Nephron progenitor cell (in vitro differentiated cells): ENCODE results near the gene GTF3C5.
"Not testable (repeated sequence)": the region's sequence is repeated elsewhere in the genome, so short reads cannot be mapped to it uniquely, and the experiment has no call there.

Experiments
- DNase-seq: peaks from one replicate; pipeline ENCODE4 v3.0.0; 2021
- H3K27ac Mint-ChIP-seq: 2 replicates; pipeline ENCODE4 v1.8.0; 2021; ENCODE audit warnings: mild to moderate bottlenecking, moderate library complexity, mixed read lengths
- H3K27me3 Mint-ChIP-seq: 2 replicates; pipeline ENCODE4 v1.8.0; 2021; ENCODE audit warnings: mild to moderate bottlenecking, low read depth, mixed read lengths; ENCODE audit not compliant: poor library complexity
- H3K36me3 Mint-ChIP-seq: 2 replicates; pipeline ENCODE4 v1.8.0; 2021; ENCODE audit warnings: low read depth, mixed read lengths
- H3K4me1 Mint-ChIP-seq: 2 replicates; pipeline ENCODE4 v1.8.0; 2021; ENCODE audit warnings: mixed read lengths
- H3K4me3 Mint-ChIP-seq: 2 replicates; pipeline ENCODE4 v1.8.0; 2021; ENCODE audit warnings: mild to moderate bottlenecking, moderate library complexity, mixed read lengths
- H3K9me3 Mint-ChIP-seq: 2 replicates; pipeline ENCODE4 v1.8.0; 2021; ENCODE audit warnings: mild to moderate bottlenecking, moderate library complexity, mixed read lengths
- CTCF ChIP-seq: fragments of 200-600 bp; sonication (generic); IDR thresholded peaks from 2 replicates; pipeline ENCODE4 v1.5.0; 2021; ENCODE audit warnings: antibody characterized with exemption

GTF3C5 gene

GRCh38 chr9:132995121-132995420 is 35.7 kb upstream of the GTF3C5 start:
- Mint-ChIP-seq H3K4me3 (no peak overlapping the region), H3K27me3 (peaks cover 13% of the 10 kb centered on the region), H3K36me3 (no peaks in the 10 kb centered on the region), H3K4me1 (peaks cover 32% of the 10 kb centered on the region), H3K27ac (no peak overlapping the region), H3K9me3 (no peaks in the 10 kb centered on the region)
- no peak for TF ChIP-seq CTCF
- no peak for DNase-seq

GRCh38 chr9:132995879-132996278 is 34.9 kb upstream of the GTF3C5 start:
- peaks cover 21% of the 10 kb centered on the region for H3K27me3 Mint-ChIP-seq
- H3K27ac Mint-ChIP-seq: no peak overlapping the region
- no peaks in the 10 kb centered on the region for H3K9me3 Mint-ChIP-seq
- H3K4me1 Mint-ChIP-seq: peaks cover 32% of the 10 kb centered on the region
- no peak overlapping the region for H3K4me3 Mint-ChIP-seq
- no peak for DNase-seq
- no peak for TF ChIP-seq CTCF
- H3K36me3 Mint-ChIP-seq: no peaks in the 10 kb centered on the region

GRCh38 chr9:132996526-132996925 is 34.3 kb upstream of the GTF3C5 start:
- Mint-ChIP-seq H3K4me1 (peaks cover 30% of the 10 kb centered on the region), H3K36me3 (no peaks in the 10 kb centered on the region), H3K9me3 (no peaks in the 10 kb centered on the region), H3K27me3 (peaks cover 27% of the 10 kb centered on the region), H3K27ac (no peak overlapping the region), H3K4me3 (no peak overlapping the region)
- DNase-seq: no peak
- no peak for TF ChIP-seq CTCF

GRCh38 chr9:132997591-132997990 is 33.2 kb upstream of the GTF3C5 start:
- H3K4me3 Mint-ChIP-seq: no peak overlapping the region
- H3K4me1 Mint-ChIP-seq: peaks cover 22% of the 10 kb centered on the region
- DNase-seq: no peak
- no peak for TF ChIP-seq CTCF
- H3K27ac Mint-ChIP-seq: no peak overlapping the region
- peaks cover 37% of the 10 kb centered on the region for H3K27me3 Mint-ChIP-seq
- H3K9me3 Mint-ChIP-seq: no peaks in the 10 kb centered on the region
- H3K36me3 Mint-ChIP-seq: no peaks in the 10 kb centered on the region

GRCh38 chr9:132998221-132998620 is 32.6 kb upstream of the GTF3C5 start:
- DNase-seq, H3K27ac Mint-ChIP-seq, H3K9me3 Mint-ChIP-seq, H3K4me3 Mint-ChIP-seq, H3K36me3 Mint-ChIP-seq: not testable (repeated sequence)
- H3K4me1 Mint-ChIP-seq: peaks cover 24% of the 10 kb centered on the region
- peaks cover 40% of the 10 kb centered on the region for H3K27me3 Mint-ChIP-seq

GRCh38 chr9:132998831-132999635 is 31.8 kb upstream of the GTF3C5 start:
- no peak for TF ChIP-seq CTCF
- Mint-ChIP-seq H3K27ac (no peak overlapping the region), H3K4me1 (peaks cover 25% of the 10 kb centered on the region), H3K9me3 (no peaks in the 10 kb centered on the region), H3K27me3 (peaks cover 45% of the 10 kb centered on the region), H3K36me3 (no peaks in the 10 kb centered on the region), H3K4me3 (no peak overlapping the region)
- DNase-seq: no peak
